ENCODE data around the gene SNCAIP.

DNA sequence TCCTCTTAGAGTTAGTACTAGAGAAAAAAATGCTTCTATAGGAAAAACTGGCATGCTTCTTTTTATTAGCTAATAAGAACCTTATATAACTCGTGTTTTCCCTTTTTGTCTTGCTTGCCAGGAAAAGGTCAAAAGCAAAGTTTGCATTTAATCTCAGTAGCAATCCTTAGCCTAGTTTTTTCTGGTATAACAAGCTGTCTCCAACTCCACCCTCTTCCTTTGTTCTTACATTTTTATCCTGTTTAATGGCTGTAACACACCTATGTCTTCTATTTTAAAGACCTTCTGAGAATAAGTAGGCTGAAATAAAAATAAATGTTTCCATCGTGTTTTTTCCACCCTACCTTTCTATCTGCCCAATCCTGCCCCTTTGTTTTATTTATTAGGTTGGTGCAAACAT, 158.3 kb downstream of the SNCAIP start:
- TF ChIP-seq, protein P1, sequence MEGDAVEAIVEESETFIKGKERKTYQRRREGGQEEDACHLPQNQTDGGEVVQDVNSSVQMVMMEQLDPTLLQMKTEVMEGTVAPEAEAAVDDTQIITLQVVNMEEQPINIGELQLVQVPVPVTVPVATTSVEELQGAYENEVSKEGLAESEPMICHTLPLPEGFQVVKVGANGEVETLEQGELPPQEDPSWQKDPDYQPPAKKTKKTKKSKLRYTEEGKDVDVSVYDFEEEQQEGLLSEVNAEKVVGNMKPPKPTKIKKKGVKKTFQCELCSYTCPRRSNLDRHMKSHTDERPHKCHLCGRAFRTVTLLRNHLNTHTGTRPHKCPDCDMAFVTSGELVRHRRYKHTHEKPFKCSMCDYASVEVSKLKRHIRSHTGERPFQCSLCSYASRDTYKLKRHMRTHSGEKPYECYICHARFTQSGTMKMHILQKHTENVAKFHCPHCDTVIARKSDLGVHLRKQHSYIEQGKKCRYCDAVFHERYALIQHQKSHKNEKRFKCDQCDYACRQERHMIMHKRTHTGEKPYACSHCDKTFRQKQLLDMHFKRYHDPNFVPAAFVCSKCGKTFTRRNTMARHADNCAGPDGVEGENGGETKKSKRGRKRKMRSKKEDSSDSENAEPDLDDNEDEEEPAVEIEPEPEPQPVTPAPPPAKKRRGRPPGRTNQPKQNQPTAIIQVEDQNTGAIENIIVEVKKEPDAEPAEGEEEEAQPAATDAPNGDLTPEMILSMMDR (conservative IDR thresholded peaks at IDR 0.05 in 1 of 2, IDR thresholded peaks at IDR 0.05 in 1 of 2; ENCODE audit: low read depth in 1 of 2, low read length in 2 of 2): no peak
- TF ChIP-seq EZH2 (IDR thresholded peaks at IDR 0.05; ENCODE audit: low read length, missing control alignments): no peak

Data from fibroblast of lung (primary cell).